ENCODE results near the gene LHPP.

The LHPP gene

GRCh38 chr10:124448696-124449169 is 12.9 kb upstream of the LHPP start:
- DNase-seq: no peak

- DNase-seq: no peak
Measured at GRCh38 chr10:124449170-124450011, 12.2 kb upstream of the LHPP start.

GRCh38 chr10:124450012-124450782 is 11.4 kb upstream of the LHPP start, which contains the start of gene NKX1-2:
TSS of gene NKX1-2 (minus strand) at chr10:124450035. CDS start at chr10:124449943, 92 bp downstream.
- DNase-seq: no peak

DNA sequence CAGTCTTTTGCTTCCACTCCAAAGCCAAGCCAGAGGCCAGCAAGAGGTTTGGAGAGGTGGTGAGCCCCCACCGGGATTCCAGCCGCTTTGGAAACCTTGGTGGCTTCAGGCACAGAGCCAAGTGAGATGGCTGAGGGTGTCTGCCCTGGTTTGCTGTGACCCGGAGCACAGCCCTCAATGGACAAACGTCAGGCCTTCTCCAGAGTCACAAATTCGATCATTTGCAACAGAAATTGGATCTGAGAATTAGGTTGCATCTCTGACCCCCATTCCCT is 10.9 kb upstream of the LHPP start:
- no peak for DNase-seq

DNA sequence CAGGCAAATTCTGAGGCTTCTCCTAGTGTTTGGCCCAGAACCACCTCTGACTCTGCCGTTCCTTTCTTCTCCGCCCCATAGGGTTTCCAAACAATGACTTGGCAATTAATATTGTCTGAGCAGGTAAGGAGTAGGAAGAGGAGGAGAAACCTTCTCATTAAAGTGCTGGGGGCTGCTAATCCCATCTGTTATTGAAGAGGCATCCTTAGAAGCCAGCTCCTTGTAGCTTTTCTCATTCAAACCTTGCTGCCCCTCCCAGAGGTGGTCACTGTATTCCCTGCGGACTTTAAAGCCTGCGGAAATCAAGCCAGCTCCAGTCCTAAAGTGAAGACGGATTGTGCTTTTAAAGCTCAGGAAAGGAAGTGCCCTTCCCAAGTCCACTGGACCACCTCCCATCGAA is 10.3 kb upstream of the LHPP start:
- no peak for DNase-seq

DNA sequence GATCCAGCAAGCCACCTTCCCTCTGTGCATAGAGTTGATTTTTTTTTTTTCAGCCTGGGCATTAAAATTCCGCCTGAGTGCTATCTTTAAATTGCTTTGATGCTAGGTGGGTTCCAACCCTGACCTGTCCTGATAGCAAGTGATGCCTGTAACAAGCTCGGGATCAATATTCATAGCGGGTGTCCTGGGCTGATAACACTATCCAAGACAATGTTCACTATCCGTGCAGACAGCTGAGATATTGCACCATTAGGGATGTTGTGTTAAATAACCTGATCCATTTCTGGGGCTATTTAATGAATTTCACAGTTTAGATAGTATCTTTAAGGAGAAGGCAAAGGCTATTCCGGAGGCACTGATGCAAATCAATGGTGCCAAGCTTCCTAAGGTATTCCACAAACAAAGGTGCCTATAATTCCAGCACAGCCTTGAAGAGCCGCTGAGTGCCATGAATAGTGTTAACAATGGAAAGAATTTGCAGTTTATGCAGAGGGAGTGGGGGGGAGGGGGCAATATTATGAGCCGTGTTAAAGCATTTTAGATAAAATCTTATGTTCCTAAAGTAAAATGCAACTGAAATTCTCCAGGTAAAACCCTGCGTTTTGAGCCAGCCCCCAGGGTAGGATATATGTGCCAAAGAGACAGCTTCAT is 7.5 kb upstream of the LHPP start:
- DNase-seq: no peak

DNA sequence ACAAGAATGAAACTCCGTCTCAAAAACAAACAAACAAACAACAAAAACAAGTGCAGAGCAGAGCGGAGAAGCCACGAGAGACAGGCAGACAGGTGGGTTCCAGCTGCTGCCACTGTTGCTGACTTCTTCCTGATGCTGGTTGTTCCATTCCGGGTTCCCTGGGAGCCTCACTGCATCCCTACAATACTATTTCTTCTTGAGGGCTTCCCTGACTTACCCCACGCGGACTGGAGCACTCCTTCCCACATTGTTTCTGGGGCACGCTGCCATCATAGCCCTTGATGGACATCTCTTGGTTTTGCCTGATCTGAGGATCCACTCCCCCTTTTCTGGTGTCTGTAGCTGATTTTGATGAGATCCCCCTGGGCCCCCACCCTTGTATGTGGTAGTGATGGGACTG is 6.2 kb upstream of the LHPP start:
- DNase-seq: no peak

DNA sequence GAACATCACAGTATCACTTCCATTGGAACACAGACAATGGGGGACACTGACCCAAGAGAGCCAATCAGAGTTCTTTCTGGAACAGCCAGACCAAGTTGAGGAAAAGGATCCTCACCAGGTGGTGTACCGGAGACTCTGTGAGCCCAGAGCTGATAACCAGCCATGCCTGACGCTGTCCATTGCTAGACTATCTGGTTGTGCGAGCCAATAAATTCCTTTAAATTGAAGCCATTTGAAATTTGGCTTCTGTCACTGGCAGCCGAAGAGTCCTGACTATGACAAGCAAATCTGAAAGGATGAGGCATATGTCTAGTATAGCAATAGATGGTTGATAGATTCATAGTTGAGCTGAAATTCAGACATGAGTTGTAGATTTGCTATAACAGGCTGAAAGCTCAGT is 3.1 kb upstream of the LHPP start:
- DNase-seq: no peak

DNA sequence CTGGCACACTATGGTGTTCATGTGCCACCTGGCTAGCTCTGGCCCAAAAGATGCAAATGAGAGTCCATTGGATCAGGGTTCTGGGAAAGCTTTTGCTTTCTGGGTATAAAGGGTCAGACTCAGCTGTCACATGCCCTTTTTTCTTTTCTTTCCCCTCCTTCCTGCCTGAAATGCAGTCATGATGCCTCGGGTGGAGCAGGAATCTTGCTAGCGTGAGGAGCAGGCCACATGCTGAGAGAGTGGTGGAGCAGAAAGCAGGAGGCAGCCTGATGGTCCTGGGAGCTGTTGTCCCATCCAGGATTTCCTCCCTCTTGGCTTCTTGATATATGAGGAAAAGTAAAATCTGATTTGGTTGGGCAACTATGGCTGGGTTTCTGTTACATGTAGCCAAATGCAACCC is 2.7 kb upstream of the LHPP start:
- no peak for DNase-seq

- no peak for DNase-seq
Measured at GRCh38 chr10:124459395-124459794, 2.2 kb upstream of the LHPP start.

GRCh38 chr10:124460144-124460543 is 1.5 kb upstream of the LHPP start:
- DNase-seq: no peak

DNA sequence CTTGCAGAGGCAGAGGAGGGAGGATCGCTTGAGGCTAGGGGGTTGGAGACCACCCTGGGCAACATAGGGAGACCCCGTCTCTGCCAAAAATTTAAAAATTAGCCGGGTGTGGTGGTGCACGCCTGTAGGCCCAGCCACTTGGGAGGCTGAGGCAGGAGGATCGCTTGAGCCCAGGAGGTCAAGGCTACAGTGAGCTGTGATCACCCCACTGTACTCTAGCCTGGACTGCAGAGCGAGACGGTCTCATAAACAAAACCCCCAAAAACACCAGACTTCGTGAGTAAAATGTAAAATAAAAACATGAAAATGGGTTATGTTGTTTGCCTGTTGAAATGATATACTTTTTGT is 699 bp downstream of the LHPP start:
- no peak for DNase-seq

GRCh38 chr10:124464028-124464965 is 2.7 kb downstream of the LHPP start:
- no peak for DNase-seq

DNA sequence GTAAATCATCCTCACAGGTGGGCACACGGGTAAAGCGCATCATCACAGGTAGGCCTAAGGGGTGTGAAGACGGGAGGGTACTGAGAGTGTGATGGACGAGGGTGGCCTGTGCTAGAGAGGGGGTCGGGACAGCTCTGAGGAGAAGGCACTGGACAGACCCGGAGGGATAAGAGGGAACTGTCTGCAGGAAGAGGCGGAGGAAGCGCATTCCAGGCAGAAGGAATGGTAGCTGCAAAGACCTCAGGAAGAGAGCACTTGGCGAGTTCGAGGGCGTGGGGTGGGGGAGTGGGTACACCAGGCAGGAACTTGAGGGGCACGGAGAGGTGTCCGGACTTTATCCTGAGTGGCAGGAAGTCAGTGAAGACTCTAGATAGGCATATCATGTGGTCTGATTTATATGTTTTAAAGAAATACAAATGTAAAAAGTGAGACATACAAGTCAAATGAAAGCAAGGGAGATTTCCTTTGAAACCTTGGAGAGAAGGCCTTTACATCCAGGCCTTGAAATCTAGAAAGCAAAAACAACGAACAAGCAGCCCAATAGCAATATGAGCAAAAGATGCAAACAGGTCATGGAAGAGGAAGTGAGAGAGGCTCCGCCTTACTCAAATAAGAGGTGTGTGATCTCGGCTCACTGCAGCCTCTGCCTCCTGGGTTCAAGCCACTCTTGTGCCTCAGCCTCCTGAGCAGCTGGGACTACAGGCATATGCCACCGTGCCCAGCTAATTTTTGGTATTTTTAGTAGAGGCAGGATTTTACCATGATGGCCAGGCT is 3.6 kb downstream of the LHPP start:
- DNase-seq: no peak

DNA sequence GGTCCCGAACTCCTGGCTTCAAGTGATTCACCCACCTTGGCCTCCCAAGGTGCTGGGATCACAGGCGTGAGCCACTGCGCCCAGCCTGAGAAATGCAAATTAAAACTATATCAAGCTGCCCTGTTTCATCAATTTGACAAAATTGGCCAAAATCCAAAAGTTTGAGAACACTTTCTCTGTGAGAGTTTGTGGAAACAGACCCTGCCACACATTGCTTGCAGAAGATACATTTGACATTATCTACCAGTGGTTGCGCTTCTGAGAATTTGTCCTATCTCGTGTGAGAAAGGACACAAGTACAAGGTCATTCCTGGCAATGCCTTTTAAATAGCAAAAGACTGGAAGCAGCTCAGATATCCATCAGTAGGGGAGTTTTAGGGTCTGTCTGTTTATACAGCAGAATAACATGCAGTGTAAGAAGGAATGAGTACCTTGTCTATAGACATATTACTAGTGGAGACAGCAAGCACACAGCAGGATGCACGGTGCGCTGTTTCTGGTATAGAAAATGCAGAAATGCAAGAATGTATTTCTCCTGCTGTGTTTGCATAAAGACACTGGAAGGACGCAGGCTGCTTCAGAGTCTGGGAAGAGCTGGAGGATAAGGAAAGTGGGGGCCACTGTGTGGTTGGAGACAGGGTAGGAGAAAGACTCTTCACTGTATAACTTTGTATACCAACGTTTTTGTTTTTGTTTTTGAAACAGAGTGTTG is 4.3 kb downstream of the LHPP start:
- no peak for DNase-seq

DNA sequence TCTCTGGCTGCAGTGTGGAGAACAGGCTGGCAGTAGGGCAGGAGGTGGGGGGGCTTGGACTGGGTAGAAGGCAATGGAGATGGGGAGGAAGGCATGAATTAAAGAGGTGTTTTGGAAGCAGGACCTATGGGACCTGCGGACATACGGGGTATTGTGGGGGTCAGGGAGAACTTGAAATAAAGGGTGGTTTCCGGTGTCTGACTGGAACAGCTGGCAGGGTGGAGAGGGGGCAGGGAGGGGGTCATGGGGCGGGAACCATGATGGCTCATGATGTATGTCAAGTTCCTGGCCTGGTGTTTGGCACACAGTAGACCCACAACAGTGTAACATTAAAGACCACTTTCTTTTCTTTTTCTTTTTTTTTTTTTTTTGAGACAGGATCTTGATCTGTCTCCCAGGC is 5.5 kb downstream of the LHPP start:
- DNase-seq: no peak

GRCh38 chr10:124468624-124469023 is 7.0 kb downstream of the LHPP start:
- DNase-seq: no peak

- DNase-seq: no peak
Measured at GRCh38 chr10:124469956-124470484, 8.4 kb downstream of the LHPP start.

DNA sequence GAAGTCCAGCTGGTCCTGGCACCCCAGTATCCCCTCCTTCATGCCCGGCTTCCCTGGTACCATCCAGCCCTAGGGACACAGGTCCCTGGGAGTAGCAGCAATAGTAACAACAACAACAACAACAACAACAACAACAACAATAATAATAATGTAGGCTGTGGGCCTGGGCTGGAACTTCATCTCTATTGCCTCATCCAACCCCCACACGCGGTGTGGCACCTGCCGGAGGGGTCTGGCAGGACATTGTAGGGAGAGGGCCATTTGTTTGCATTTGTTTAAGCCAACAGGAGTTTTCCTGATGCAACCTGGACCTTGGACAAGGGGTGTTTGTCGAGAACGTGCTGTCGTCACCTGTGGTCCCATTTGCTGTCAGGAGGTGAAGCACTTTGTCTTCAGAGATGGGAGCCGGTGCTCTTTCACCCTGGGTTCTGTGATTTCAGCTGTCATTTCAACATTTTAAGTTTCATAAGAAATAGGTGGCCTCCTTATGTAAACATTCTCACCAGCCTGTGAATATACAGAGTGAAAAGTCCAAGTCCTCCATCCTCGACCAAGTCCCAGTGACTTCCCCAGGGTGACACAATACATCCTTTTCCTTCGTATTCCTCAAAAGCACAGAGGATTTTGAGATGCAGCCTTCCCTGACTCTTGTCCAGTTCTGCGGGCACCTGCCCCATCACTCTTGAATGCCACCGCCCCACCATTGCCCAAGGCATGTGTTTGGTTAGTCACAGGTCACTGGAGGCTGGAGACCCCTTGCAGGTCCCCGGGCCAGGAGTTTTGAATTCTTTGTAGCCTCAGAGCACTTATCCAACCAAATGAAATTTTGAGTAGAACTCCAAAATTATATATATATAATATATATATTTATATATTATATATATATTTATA is 9.2 kb downstream of the LHPP start:
- DNase-seq: no peak

DNA sequence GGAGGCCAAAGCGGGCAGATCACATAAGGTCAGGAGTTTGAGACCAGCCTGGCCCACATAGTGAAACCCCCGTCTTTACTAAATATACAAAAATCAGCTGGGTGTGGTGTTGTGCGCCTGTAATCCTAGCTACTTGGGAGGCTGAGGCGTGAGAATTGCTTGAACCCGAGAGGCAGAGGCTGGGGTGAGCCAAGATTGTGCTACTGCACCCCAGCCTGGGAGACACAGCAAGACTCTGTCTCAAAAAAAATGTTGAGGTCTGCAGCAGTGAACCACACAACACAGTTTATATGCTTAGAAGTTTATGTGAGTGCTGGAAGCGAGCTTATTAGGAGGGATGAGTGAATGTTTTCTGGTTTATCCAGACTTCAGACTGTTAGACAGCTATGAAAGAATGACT is 10.4 kb downstream of the LHPP start:
- no peak for DNase-seq

All from DMS 273 treated with DMSO at 0.1 percent for 48 hours (cell line).